ENCODE data around the gene SLC25A15. TPM values are rescaled to one million over a fixed set of nuclear protein-coding genes. Genes with fewer than 3 reads are reported as not detected.
A peak's percentile ranks its signal among the peaks of the same experiment; 100 is the strongest.
"Not testable (repeated sequence)": the region's sequence is repeated elsewhere in the genome, so short reads cannot be mapped to it uniquely, and the experiment has no call there.

Gene SLC25A15
- total RNA-seq, 1 experiment from 2014 or later = 20.2 TPM

DNA sequence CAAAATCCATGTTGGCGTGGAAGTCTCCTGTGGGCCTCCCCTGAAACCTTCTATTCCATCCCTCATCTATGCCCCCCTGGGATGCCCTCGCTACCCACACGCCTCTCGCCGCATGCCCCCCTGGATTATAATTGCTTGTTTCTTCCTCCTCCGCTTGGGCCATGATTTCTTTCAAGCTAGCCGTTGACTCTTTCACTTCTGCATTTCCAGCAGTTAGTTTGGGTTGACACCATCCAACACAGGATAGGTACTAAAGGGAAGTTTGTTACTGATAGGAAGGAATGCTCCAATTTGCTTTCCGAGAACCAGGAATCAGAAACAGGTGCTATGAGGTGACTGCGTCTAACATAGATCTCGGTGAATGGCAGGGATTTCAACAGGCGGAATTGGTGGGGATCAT, 7.7 kb upstream of the SLC25A15 start (continued):
- TF ChIP-seq, protein P1, sequence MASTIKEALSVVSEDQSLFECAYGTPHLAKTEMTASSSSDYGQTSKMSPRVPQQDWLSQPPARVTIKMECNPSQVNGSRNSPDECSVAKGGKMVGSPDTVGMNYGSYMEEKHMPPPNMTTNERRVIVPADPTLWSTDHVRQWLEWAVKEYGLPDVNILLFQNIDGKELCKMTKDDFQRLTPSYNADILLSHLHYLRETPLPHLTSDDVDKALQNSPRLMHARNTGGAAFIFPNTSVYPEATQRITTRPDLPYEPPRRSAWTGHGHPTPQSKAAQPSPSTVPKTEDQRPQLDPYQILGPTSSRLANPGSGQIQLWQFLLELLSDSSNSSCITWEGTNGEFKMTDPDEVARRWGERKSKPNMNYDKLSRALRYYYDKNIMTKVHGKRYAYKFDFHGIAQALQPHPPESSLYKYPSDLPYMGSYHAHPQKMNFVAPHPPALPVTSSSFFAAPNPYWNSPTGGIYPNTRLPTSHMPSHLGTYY (CRISPR knock-in tag; IDR thresholded peaks at IDR 0.05) = no peak
- TF ChIP-seq KAT7 (CRISPR knock-in tag; IDR thresholded peaks at IDR 0.05; ENCODE audit: borderline replicate concordance) (no peak), MYBL2 (CRISPR knock-in tag; IDR thresholded peaks at IDR 0.05) (no peak), ZNF416 (CRISPR knock-in tag; IDR thresholded peaks at IDR 0.05) (no peak), ZNF121 (CRISPR knock-in tag; IDR thresholded peaks at IDR 0.05) (no peak), ZNF423 (CRISPR knock-in tag; IDR thresholded peaks at IDR 0.05) (no peak), ESRRA (CRISPR knock-in tag; IDR thresholded peaks at IDR 0.05; ENCODE audit: borderline replicate concordance) (no peak), ZNF396 (CRISPR knock-in tag; IDR thresholded peaks at IDR 0.05; ENCODE audit: borderline replicate concordance) (no peak), EMX1 (CRISPR knock-in tag; IDR thresholded peaks at IDR 0.05) (no peak), FOXK1 (CRISPR knock-in tag; IDR thresholded peaks at IDR 0.05) (no peak)
- TF ChIP-seq, protein P2, sequence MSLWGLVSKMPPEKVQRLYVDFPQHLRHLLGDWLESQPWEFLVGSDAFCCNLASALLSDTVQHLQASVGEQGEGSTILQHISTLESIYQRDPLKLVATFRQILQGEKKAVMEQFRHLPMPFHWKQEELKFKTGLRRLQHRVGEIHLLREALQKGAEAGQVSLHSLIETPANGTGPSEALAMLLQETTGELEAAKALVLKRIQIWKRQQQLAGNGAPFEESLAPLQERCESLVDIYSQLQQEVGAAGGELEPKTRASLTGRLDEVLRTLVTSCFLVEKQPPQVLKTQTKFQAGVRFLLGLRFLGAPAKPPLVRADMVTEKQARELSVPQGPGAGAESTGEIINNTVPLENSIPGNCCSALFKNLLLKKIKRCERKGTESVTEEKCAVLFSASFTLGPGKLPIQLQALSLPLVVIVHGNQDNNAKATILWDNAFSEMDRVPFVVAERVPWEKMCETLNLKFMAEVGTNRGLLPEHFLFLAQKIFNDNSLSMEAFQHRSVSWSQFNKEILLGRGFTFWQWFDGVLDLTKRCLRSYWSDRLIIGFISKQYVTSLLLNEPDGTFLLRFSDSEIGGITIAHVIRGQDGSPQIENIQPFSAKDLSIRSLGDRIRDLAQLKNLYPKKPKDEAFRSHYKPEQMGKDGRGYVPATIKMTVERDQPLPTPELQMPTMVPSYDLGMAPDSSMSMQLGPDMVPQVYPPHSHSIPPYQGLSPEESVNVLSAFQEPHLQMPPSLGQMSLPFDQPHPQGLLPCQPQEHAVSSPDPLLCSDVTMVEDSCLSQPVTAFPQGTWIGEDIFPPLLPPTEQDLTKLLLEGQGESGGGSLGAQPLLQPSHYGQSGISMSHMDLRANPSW (CRISPR knock-in tag; conservative IDR thresholded peaks at IDR 0.05; ENCODE audit: low read depth) = no peak

DNA sequence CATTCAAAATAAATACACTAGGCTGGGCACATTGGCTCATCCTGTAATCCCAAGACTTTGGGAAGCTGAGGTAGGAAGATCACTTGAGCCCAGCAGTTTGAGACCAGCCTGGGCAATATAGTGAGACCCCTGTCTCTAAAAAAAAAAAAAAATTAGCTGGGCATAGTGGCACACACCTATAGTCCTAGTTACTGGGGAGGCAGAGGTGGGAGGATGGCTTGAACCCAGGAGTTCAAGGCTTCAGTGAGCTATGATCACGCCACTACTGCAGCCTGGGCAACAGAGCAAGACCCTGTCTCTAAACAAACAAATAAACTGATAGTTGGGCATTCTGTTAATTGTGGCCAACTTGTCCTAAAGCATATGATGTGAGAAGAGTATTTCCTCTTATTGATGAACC, 6.4 kb upstream of the SLC25A15 start:
- DNase-seq (ENCODE audit: low spot score); H3K9me3 Mint-ChIP-seq; CTCF ChIA-PET; H3K27me3 Mint-ChIP-seq (ENCODE audit: low read depth); H3K4me1 Mint-ChIP-seq; H3K27ac Mint-ChIP-seq; H3K36me3 Mint-ChIP-seq; ATAC-seq; POLR2A ChIA-PET; H3K4me3 Mint-ChIP-seq: not testable (repeated sequence)
- TF ChIP-seq ZNF121 (CRISPR knock-in tag; IDR thresholded peaks at IDR 0.05) = peak; percentile 25; the same call in 1 of the 2 replicates

DNA sequence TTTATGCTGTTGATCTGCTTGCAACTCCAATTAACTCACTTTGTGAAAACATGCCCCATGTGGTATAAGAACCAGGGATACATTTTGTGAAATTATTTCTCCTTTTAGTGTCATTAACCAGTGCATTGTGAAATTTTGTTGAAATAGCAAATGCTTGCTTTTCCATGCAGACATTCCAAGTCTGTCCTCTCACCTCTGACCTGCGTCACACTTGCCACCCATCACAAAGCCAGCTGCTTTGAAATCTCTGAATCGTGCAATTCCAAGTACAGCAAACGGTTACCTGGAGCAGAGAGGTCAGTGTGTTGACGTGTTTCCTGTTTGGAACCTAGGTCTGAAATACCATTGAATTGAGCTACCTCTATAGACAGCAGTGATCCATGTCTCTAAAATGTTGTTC, 4.9 kb upstream of the SLC25A15 start:
- Mint-ChIP-seq H3K9me3 (no peaks in the 10 kb centered on the region), H3K27me3 (ENCODE audit: low read depth) (no peaks in the 10 kb centered on the region), H3K27ac (no peak overlapping the region), H3K4me3 (no peak overlapping the region), H3K36me3 (no peaks in the 10 kb centered on the region), H3K4me1 (peaks cover 5% of the 10 kb centered on the region)
- ATAC-seq = no peak
- TF ChIP-seq NFATC4 (CRISPR knock-in tag; IDR thresholded peaks at IDR 0.05) (no peak), ZNF671 (CRISPR knock-in tag; IDR thresholded peaks at IDR 0.05) (no peak), NR3C1 (CRISPR knock-in tag; conservative IDR thresholded peaks at IDR 0.05; ENCODE audit: low read depth) (no peak), ZNF232 (CRISPR knock-in tag; IDR thresholded peaks at IDR 0.05) (no peak), SMAD3 (CRISPR knock-in tag; IDR thresholded peaks at IDR 0.05; ENCODE audit: borderline replicate concordance) (no peak), TCF7 (CRISPR knock-in tag; IDR thresholded peaks at IDR 0.05; ENCODE audit: low read depth) (no peak)
- TF ChIP-seq, protein P3, sequence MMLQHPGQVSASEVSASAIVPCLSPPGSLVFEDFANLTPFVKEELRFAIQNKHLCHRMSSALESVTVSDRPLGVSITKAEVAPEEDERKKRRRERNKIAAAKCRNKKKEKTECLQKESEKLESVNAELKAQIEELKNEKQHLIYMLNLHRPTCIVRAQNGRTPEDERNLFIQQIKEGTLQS (CRISPR knock-in tag; conservative IDR thresholded peaks at IDR 0.05) = no peak
- TF ChIP-seq, protein P4, sequence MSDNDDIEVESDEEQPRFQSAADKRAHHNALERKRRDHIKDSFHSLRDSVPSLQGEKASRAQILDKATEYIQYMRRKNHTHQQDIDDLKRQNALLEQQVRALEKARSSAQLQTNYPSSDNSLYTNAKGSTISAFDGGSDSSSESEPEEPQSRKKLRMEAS (CRISPR knock-in tag; IDR thresholded peaks at IDR 0.05) = no peak
- TF ChIP-seq, protein P5, sequence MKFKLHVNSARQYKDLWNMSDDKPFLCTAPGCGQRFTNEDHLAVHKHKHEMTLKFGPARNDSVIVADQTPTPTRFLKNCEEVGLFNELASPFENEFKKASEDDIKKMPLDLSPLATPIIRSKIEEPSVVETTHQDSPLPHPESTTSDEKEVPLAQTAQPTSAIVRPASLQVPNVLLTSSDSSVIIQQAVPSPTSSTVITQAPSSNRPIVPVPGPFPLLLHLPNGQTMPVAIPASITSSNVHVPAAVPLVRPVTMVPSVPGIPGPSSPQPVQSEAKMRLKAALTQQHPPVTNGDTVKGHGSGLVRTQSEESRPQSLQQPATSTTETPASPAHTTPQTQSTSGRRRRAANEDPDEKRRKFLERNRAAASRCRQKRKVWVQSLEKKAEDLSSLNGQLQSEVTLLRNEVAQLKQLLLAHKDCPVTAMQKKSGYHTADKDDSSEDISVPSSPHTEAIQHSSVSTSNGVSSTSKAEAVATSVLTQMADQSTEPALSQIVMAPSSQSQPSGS (CRISPR knock-in tag; IDR thresholded peaks at IDR 0.05; ENCODE audit: borderline replicate concordance, low read depth) = no peak
- TF ChIP-seq, protein P6, sequence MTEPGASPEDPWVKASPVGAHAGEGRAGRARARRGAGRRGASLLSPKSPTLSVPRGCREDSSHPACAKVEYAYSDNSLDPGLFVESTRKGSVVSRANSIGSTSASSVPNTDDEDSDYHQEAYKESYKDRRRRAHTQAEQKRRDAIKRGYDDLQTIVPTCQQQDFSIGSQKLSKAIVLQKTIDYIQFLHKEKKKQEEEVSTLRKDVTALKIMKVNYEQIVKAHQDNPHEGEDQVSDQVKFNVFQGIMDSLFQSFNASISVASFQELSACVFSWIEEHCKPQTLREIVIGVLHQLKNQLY (CRISPR knock-in tag; IDR thresholded peaks at IDR 0.05) = no peak
- ChIA-PET CTCF (no interaction called here), POLR2A (no interaction called here)
- no peak for DNase-seq (ENCODE audit: low spot score)

All from WTC11 (cell line).